ENCODE measurements around the gene MCEE. TPM values are rescaled to one million over a fixed set of nuclear protein-coding genes. Genes with fewer than 3 reads are reported as not detected.
A peak's percentile ranks its signal among the peaks of the same experiment; 100 is the strongest.
"Not testable (repeated sequence)": the region's sequence is repeated elsewhere in the genome, so short reads cannot be mapped to it uniquely, and the experiment has no call there.

The MCEE gene
- total RNA-seq, 1 donor from 2014 or later, result 14.4 TPM

- H3K9me3 Mint-ChIP-seq, result no peaks in the 10 kb centered on the region
- no peak overlapping the region for H3K27ac Mint-ChIP-seq
- H3K27me3 Mint-ChIP-seq, result no peaks in the 10 kb centered on the region
- H3K4me3 Mint-ChIP-seq, result no peak overlapping the region
- intact Hi-C loops (cut with micrococcal nuclease), result no loop called here
- peaks cover 60% of the 10 kb centered on the region for H3K36me3 Mint-ChIP-seq (ENCODE audit: low read depth)
- H3K4me1 Mint-ChIP-seq, result no peaks in the 10 kb centered on the region
- DNase-seq, result no peak
These were observed 18.6 kb upstream of the MCEE start for GRCh38 chr2:71148506-71149063.

- Mint-ChIP-seq H3K36me3 (ENCODE audit: low read depth) (peaks cover 70% of the 10 kb centered on the region), H3K27me3 (no peaks in the 10 kb centered on the region)
- intact Hi-C loops (cut with micrococcal nuclease), result no loop called here
These were observed 13.8 kb upstream of the MCEE start for GRCh38 chr2:71143782-71144181.

GRCh38 chr2:71136174-71136573 is 6.1 kb upstream of the MCEE start:
- Mint-ChIP-seq H3K9me3 (no peaks in the 10 kb centered on the region), H3K27ac (no peak overlapping the region), H3K36me3 (ENCODE audit: low read depth) (peaks cover 43% of the 10 kb centered on the region), H3K4me1 (no peaks in the 10 kb centered on the region), H3K4me3 (no peak overlapping the region), H3K27me3 (no peaks in the 10 kb centered on the region)
- intact Hi-C loops (cut with micrococcal nuclease), result no loop called here
- peak; percentile 36 for DNase-seq

More at GRCh38 chr2:71143782-71144181, 13.8 kb upstream of the MCEE start:
- no peak for DNase-seq
- no peaks in the 10 kb centered on the region for H3K9me3 Mint-ChIP-seq
- no peak overlapping the region for H3K4me3 Mint-ChIP-seq
- no peaks in the 10 kb centered on the region for H3K4me1 Mint-ChIP-seq
- no peak overlapping the region for H3K27ac Mint-ChIP-seq

GRCh38 chr2:71133603-71134002 is 3.6 kb upstream of the MCEE start:
- peaks cover 26% of the 10 kb centered on the region for H3K36me3 Mint-ChIP-seq (ENCODE audit: low read depth)
- DNase-seq, result no peak
- peaks cover 3% of the 10 kb centered on the region for H3K4me1 Mint-ChIP-seq
- intact Hi-C loops (cut with micrococcal nuclease), result no loop called here
- no peak overlapping the region for H3K4me3 Mint-ChIP-seq
- H3K9me3 Mint-ChIP-seq, result no peaks in the 10 kb centered on the region
- no peaks in the 10 kb centered on the region for H3K27me3 Mint-ChIP-seq
- no peak overlapping the region for H3K27ac Mint-ChIP-seq

GRCh38 chr2:71131387-71132166 is 1.5 kb upstream of the MCEE start:
- H3K4me3 Mint-ChIP-seq; intact Hi-C loops (cut with micrococcal nuclease); H3K27ac Mint-ChIP-seq; H3K9me3 Mint-ChIP-seq; H3K27me3 Mint-ChIP-seq; H3K4me1 Mint-ChIP-seq: not testable (repeated sequence)
- H3K36me3 Mint-ChIP-seq (ENCODE audit: low read depth), result peaks cover 15% of the 10 kb centered on the region
- DNase-seq, result peak; percentile 55

GRCh38 chr2:71130905-71131244 is 846 bp upstream of the MCEE start:
- H3K27ac Mint-ChIP-seq, result no peak overlapping the region
- no peak for DNase-seq
- H3K27me3 Mint-ChIP-seq, result no peaks in the 10 kb centered on the region
- peaks cover 11% of the 10 kb centered on the region for H3K36me3 Mint-ChIP-seq (ENCODE audit: low read depth)
- H3K9me3 Mint-ChIP-seq, result no peaks in the 10 kb centered on the region
- intact Hi-C loops (cut with micrococcal nuclease), result loop anchor here (1.0 kb wide), 5 partner anchors 63 to 200 kb away; partner anchors contain the start of genes NAGK, PAIP2B, TEX261 and ZNF638
- no peak overlapping the region for H3K4me3 Mint-ChIP-seq
- peaks cover 8% of the 10 kb centered on the region for H3K4me1 Mint-ChIP-seq

GRCh38 chr2:71129902-71130151 is 202 bp downstream of the MCEE start:
- Mint-ChIP-seq H3K4me1 (peaks cover 8% of the 10 kb centered on the region), H3K27ac (no peak overlapping the region)
- intact Hi-C loops (cut with micrococcal nuclease), result loop anchor here (1.0 kb wide), 5 partner anchors 62 to 201 kb away; partner anchors contain the start of genes NAGK, PAIP2B, TEX261 and ZNF638

GRCh38 chr2:71129114-71129901 is 721 bp downstream of the MCEE start:
- Mint-ChIP-seq H3K9me3 (no peaks in the 10 kb centered on the region), H3K27me3 (no peaks in the 10 kb centered on the region), H3K4me3 (no peak overlapping the region), H3K4me1 (peaks cover 8% of the 10 kb centered on the region), H3K36me3 (ENCODE audit: low read depth) (peaks cover 6% of the 10 kb centered on the region), H3K27ac (no peak overlapping the region)
- intact Hi-C loops (cut with micrococcal nuclease), result no loop called here
- DNase-seq, result peak; percentile 50

More at GRCh38 chr2:71129902-71130151, 202 bp downstream of the MCEE start:
- Mint-ChIP-seq H3K9me3 (no peaks in the 10 kb centered on the region), H3K36me3 (ENCODE audit: low read depth) (peaks cover 9% of the 10 kb centered on the region), H3K4me3 (no peak overlapping the region), H3K27me3 (no peaks in the 10 kb centered on the region)
- no peak for DNase-seq

GRCh38 chr2:71126957-71127356 is 3.1 kb downstream of the MCEE start:
- Mint-ChIP-seq H3K27me3 (no peaks in the 10 kb centered on the region), H3K9me3 (no peaks in the 10 kb centered on the region), H3K4me3 (no peak overlapping the region), H3K36me3 (ENCODE audit: low read depth) (peaks cover 19% of the 10 kb centered on the region), H3K27ac (no peak overlapping the region), H3K4me1 (peaks cover 8% of the 10 kb centered on the region)
- DNase-seq, result no peak
- intact Hi-C loops (cut with micrococcal nuclease), result no loop called here

- H3K4me3 Mint-ChIP-seq, result no peak overlapping the region
- H3K36me3 Mint-ChIP-seq (ENCODE audit: low read depth), result peaks cover 24% of the 10 kb centered on the region
- H3K9me3 Mint-ChIP-seq, result no peaks in the 10 kb centered on the region
- peak; percentile 26 for DNase-seq
- no peak overlapping the region for H3K27ac Mint-ChIP-seq
- intact Hi-C loops (cut with micrococcal nuclease), result no loop called here
- peaks cover 8% of the 10 kb centered on the region for H3K4me1 Mint-ChIP-seq
- H3K27me3 Mint-ChIP-seq, result no peaks in the 10 kb centered on the region
These were observed 4.3 kb downstream of the MCEE start for GRCh38 chr2:71125506-71126294.

GRCh38 chr2:71122387-71123298 is 7.4 kb downstream of the MCEE start:
- intact Hi-C loops (cut with micrococcal nuclease), result no loop called here
- no peak overlapping the region for H3K4me3 Mint-ChIP-seq
- H3K36me3 Mint-ChIP-seq (ENCODE audit: low read depth), result peaks cover 29% of the 10 kb centered on the region
- no peak overlapping the region for H3K27ac Mint-ChIP-seq
- no peaks in the 10 kb centered on the region for H3K27me3 Mint-ChIP-seq
- H3K4me1 Mint-ChIP-seq, result peaks cover 2% of the 10 kb centered on the region
- no peak for DNase-seq
- H3K9me3 Mint-ChIP-seq, result no peaks in the 10 kb centered on the region

- no peaks in the 10 kb centered on the region for H3K9me3 Mint-ChIP-seq
- intact Hi-C loops (cut with micrococcal nuclease), result no loop called here
- peaks cover 27% of the 10 kb centered on the region for H3K36me3 Mint-ChIP-seq (ENCODE audit: low read depth)
- no peaks in the 10 kb centered on the region for H3K27me3 Mint-ChIP-seq
- H3K4me1 Mint-ChIP-seq, result no peaks in the 10 kb centered on the region
- no peak overlapping the region for H3K27ac Mint-ChIP-seq
- no peak for DNase-seq
- no peak overlapping the region for H3K4me3 Mint-ChIP-seq
These were observed 8.6 kb downstream of the MCEE start for GRCh38 chr2:71121479-71121878.

- H3K27me3 Mint-ChIP-seq, result no peaks in the 10 kb centered on the region
- intact Hi-C loops (cut with micrococcal nuclease), result no loop called here
- no peak for DNase-seq
- no peak overlapping the region for H3K4me3 Mint-ChIP-seq
- H3K27ac Mint-ChIP-seq, result no peak overlapping the region
- no peaks in the 10 kb centered on the region for H3K4me1 Mint-ChIP-seq
- H3K9me3 Mint-ChIP-seq, result no peaks in the 10 kb centered on the region
- H3K36me3 Mint-ChIP-seq (ENCODE audit: low read depth), result peaks cover 26% of the 10 kb centered on the region
These were observed 9.8 kb downstream of the MCEE start for GRCh38 chr2:71120195-71120594.

All from activated CD4-positive, alpha-beta T cell treated with anti-CD3 and anti-CD28 coated beads, Interleukin-2, amount 10 ng/mL, durations not matched to agents 24 days and 14 days (primary cell).